SK-N-SH treated with all-trans-retinoic acid at 6 μM for 48 hours (cell line): Measurements from ENCODE around the gene RECK.

Experiments used
- ATAC-seq: fragments of 200-7000 bp; cut with Tn5 transposase; 3 replicates; pipeline ENCODE4 v1.9.1; 2020; ENCODE audit warnings: mild to moderate bottlenecking, moderate library complexity
- ARNTL ChIP-seq: fragments of 450-650 bp; formaldehyde crosslinking; IDR thresholded peaks from 2 replicates; pipeline ENCODE4 v1.5.0; 2020; ENCODE audit warnings: low read depth, mild to moderate bottlenecking, moderate library complexity, borderline replicate concordance
- BACH2 ChIP-seq: fragments of 250-450 bp; sonication (Bioruptor Pico); IDR thresholded peaks from 2 replicates; pipeline ENCODE4 v1.9.0; 2021; ENCODE audit warnings: mild to moderate bottlenecking, borderline replicate concordance
- CSDC2 ChIP-seq: fragments of 250-450 bp; sonication (Bioruptor Pico); IDR thresholded peaks from 2 replicates; pipeline ENCODE4 v1.5.0; 2020; ENCODE audit warnings: mild to moderate bottlenecking, moderate library complexity
- ESRRG ChIP-seq: fragments of 250-450 bp; sonication (Bioruptor Pico); IDR thresholded peaks from 2 replicates; pipeline ENCODE4 v1.6.1; 2021; ENCODE audit warnings: mild to moderate bottlenecking
- GLIS3 ChIP-seq: fragments of 250-450 bp; sonication (Bioruptor Pico); IDR thresholded peaks from 2 replicates; pipeline ENCODE4 v1.5.0; 2020; ENCODE audit warnings: mild to moderate bottlenecking, moderate library complexity
- ISL1 ChIP-seq: fragments of 250-450 bp; sonication (Bioruptor Pico); IDR thresholded peaks from 2 replicates; pipeline ENCODE4 v2.1.2; 2022; ENCODE audit warnings: mild to moderate bottlenecking, moderate library complexity
- OSR1 ChIP-seq: fragments of 250-450 bp; sonication (Bioruptor Pico); IDR thresholded peaks from 2 replicates; pipeline ENCODE4 v1.8.0; 2022; ENCODE audit warnings: moderate library complexity, mild to moderate bottlenecking, inconsistent platforms
- PPARA ChIP-seq: fragments of 250-450 bp; sonication (Bioruptor Pico); IDR thresholded peaks from 2 replicates; pipeline ENCODE4 v1.5.0; 2020; ENCODE audit warnings: mild to moderate bottlenecking, borderline replicate concordance
- RARB ChIP-seq: fragments of 250-450 bp; sonication (Bioruptor Pico); IDR thresholded peaks from 2 replicates; pipeline ENCODE4 v1.8.0; 2021; ENCODE audit warnings: mild to moderate bottlenecking, moderate library complexity
- SNAI2 ChIP-seq: fragments of 250-450 bp; sonication (Bioruptor Pico); IDR thresholded peaks from 2 replicates; pipeline ENCODE4 v1.5.0; 2020; ENCODE audit warnings: mild to moderate bottlenecking, moderate library complexity
- TCF4 ChIP-seq: fragments of 250-450 bp; sonication (Bioruptor Pico); IDR thresholded peaks from 2 replicates; pipeline ENCODE4 v1.8.0; 2021; ENCODE audit warnings: mild to moderate bottlenecking, moderate library complexity, borderline replicate concordance
- TOX ChIP-seq: fragments of 250-450 bp; sonication (Bioruptor Pico); IDR thresholded peaks from 2 replicates; pipeline ENCODE4 v1.8.0; 2021; ENCODE audit warnings: mild to moderate bottlenecking, moderate library complexity, borderline replicate concordance
- ZC3H10 ChIP-seq: fragments of 250-450 bp; sonication (Bioruptor Pico); IDR thresholded peaks from 2 replicates; pipeline ENCODE4 v1.5.1; 2021; ENCODE audit warnings: mild to moderate bottlenecking, moderate library complexity
- ZFP3 ChIP-seq: fragments of 250-450 bp; sonication (Bioruptor Pico); IDR thresholded peaks from 2 replicates; pipeline ENCODE4 v1.5.0; 2020; ENCODE audit warnings: mild to moderate bottlenecking, moderate library complexity
- ZFP30 ChIP-seq: fragments of 450-650 bp; formaldehyde crosslinking; IDR thresholded peaks from 2 replicates; pipeline ENCODE4 v1.5.0; 2022; ENCODE audit warnings: mild to moderate bottlenecking, moderate library complexity
- ZNF565 ChIP-seq: fragments of 450-650 bp; formaldehyde crosslinking; conservative IDR thresholded peaks from 2 replicates; pipeline ENCODE4 v1.5.0; 2020; ENCODE audit warnings: low read depth, mild to moderate bottlenecking, moderate library complexity
- ZNF70 ChIP-seq: fragments of 450-650 bp; formaldehyde crosslinking; IDR thresholded peaks from 2 replicates; pipeline ENCODE4 v1.5.0; 2020; ENCODE audit warnings: mild to moderate bottlenecking, moderate library complexity
- ZNF8 ChIP-seq: fragments of 450-650 bp; formaldehyde crosslinking; IDR thresholded peaks from 2 replicates; pipeline ENCODE4 v1.5.0; 2020; ENCODE audit warnings: mild to moderate bottlenecking, moderate library complexity
- TF ChIP-seq, protein P1 (sequence below): fragments of 250-450 bp; sonication (Bioruptor Pico); IDR thresholded peaks from 2 replicates; pipeline ENCODE4 v1.5.1; 2021; ENCODE audit warnings: mild to moderate bottlenecking, moderate library complexity
- TF ChIP-seq, protein P2 (sequence below): fragments of 250-450 bp; sonication (Bioruptor Pico); IDR thresholded peaks from 2 replicates; pipeline ENCODE4 v1.5.0; 2020; ENCODE audit warnings: mild to moderate bottlenecking, moderate library complexity
- TF ChIP-seq, protein P3 (sequence below): fragments of 250-450 bp; sonication (Bioruptor Pico); IDR thresholded peaks from 2 replicates; pipeline ENCODE4 v1.5.1; 2020; ENCODE audit warnings: low read depth, mild to moderate bottlenecking, moderate library complexity
- TF ChIP-seq, protein P4 (sequence below): fragments of 250-450 bp; sonication (Bioruptor Pico); IDR thresholded peaks from 2 replicates; pipeline ENCODE4 v1.8.0; 2021; ENCODE audit warnings: low read depth, mild to moderate bottlenecking, moderate library complexity, borderline replicate concordance

The RECK gene

DNA sequence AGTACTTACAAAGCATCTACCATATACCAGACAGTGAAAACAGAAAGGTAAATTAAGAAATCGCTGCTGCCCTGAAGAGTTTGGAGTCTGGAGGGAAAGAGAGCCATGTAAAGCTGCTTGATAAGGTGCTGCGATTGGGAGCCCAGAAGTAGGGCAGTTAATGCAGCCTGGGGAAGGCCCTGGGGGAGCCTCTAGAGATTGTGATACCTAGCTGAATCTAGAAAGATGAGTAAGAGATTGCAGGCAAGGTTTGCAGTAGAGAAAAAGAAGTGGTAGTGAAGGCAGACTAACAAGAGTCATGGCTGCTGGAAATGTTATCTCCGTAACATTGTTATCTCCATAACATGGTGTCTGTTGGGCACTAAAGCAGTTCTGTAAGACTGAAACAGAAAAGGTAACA, 75.8 kb downstream of the RECK start:
- TF ChIP-seq, protein P1, sequence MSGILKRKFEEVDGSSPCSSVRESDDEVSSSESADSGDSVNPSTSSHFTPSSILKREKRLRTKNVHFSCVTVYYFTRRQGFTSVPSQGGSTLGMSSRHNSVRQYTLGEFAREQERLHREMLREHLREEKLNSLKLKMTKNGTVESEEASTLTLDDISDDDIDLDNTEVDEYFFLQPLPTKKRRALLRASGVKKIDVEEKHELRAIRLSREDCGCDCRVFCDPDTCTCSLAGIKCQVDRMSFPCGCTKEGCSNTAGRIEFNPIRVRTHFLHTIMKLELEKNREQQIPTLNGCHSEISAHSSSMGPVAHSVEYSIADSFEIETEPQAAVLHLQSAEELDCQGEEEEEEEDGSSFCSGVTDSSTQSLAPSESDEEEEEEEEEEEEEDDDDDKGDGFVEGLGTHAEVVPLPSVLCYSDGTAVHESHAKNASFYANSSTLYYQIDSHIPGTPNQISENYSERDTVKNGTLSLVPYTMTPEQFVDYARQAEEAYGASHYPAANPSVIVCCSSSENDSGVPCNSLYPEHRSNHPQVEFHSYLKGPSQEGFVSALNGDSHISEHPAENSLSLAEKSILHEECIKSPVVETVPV (CRISPR knock-in tag) = no peak
- TF ChIP-seq SNAI2 (CRISPR knock-in tag) (no peak), ZC3H10 (CRISPR knock-in tag) (no peak), TCF4 (no peak), TOX (CRISPR knock-in tag) (no peak), ZNF565 (CRISPR knock-in tag) (no peak), RARB (CRISPR knock-in tag) (no peak), OSR1 (CRISPR knock-in tag) (no peak), GLIS3 (no peak), ZNF8 (CRISPR knock-in tag) (no peak), ESRRG (CRISPR knock-in tag) (no peak), PPARA (CRISPR knock-in tag) (no peak), ZNF70 (CRISPR knock-in tag) (no peak), CSDC2 (no peak)
- TF ChIP-seq, protein P2, sequence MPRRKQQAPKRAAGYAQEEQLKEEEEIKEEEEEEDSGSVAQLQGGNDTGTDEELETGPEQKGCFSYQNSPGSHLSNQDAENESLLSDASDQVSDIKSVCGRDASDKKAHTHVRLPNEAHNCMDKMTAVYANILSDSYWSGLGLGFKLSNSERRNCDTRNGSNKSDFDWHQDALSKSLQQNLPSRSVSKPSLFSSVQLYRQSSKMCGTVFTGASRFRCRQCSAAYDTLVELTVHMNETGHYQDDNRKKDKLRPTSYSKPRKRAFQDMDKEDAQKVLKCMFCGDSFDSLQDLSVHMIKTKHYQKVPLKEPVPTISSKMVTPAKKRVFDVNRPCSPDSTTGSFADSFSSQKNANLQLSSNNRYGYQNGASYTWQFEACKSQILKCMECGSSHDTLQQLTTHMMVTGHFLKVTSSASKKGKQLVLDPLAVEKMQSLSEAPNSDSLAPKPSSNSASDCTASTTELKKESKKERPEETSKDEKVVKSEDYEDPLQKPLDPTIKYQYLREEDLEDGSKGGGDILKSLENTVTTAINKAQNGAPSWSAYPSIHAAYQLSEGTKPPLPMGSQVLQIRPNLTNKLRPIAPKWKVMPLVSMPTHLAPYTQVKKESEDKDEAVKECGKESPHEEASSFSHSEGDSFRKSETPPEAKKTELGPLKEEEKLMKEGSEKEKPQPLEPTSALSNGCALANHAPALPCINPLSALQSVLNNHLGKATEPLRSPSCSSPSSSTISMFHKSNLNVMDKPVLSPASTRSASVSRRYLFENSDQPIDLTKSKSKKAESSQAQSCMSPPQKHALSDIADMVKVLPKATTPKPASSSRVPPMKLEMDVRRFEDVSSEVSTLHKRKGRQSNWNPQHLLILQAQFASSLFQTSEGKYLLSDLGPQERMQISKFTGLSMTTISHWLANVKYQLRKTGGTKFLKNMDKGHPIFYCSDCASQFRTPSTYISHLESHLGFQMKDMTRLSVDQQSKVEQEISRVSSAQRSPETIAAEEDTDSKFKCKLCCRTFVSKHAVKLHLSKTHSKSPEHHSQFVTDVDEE (CRISPR knock-in tag) = no peak
- TF ChIP-seq, protein P3, sequence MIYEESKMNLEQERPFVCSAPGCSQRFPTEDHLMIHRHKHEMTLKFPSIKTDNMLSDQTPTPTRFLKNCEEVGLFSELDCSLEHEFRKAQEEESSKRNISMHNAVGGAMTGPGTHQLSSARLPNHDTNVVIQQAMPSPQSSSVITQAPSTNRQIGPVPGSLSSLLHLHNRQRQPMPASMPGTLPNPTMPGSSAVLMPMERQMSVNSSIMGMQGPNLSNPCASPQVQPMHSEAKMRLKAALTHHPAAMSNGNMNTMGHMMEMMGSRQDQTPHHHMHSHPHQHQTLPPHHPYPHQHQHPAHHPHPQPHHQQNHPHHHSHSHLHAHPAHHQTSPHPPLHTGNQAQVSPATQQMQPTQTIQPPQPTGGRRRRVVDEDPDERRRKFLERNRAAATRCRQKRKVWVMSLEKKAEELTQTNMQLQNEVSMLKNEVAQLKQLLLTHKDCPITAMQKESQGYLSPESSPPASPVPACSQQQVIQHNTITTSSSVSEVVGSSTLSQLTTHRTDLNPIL (CRISPR knock-in tag) = no peak
- no peak for ATAC-seq

DNA sequence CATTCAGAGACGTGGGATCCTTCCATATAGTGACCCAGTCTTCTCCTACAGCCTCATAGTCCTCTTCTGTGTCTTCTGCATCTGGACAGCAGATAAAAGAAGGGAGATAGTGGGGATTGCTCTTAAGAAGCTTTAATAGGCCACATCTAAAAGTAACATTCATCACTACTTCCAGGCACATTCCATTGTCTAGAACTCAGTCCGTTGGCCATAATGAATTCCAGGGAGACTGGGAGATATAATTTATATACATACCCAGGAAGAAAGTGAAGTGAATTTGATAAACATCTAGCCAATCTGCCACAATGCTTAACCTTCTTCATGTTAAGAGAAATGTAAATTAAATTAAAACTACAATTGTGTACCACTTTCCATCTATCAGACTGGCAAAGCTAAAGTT, 77.3 kb downstream of the RECK start:
- peak; percentile 88 for ATAC-seq
- TF ChIP-seq ZNF70 (CRISPR knock-in tag) (no peak), ARNTL (CRISPR knock-in tag) (no peak), ZFP3 (peak; percentile 50; the same call in 1 of the 2 replicates), ESRRG (CRISPR knock-in tag) (0 out of 2 replicates have a peak, but pooled peaks have one; percentile 51), ISL1 (CRISPR knock-in tag) (peak; percentile 97), BACH2 (no peak), TOX (CRISPR knock-in tag) (no peak), SNAI2 (CRISPR knock-in tag) (peak; percentile 63; the same call in 1 of the 2 replicates), GLIS3 (peak; percentile 76; the same call in 1 of the 2 replicates), ZFP30 (CRISPR knock-in tag) (no peak), RARB (CRISPR knock-in tag) (no peak)
- TF ChIP-seq, protein P3 (CRISPR knock-in tag) = 0 out of 2 replicates have a peak, but pooled peaks have one; percentile 16
- TF ChIP-seq, protein P4, sequence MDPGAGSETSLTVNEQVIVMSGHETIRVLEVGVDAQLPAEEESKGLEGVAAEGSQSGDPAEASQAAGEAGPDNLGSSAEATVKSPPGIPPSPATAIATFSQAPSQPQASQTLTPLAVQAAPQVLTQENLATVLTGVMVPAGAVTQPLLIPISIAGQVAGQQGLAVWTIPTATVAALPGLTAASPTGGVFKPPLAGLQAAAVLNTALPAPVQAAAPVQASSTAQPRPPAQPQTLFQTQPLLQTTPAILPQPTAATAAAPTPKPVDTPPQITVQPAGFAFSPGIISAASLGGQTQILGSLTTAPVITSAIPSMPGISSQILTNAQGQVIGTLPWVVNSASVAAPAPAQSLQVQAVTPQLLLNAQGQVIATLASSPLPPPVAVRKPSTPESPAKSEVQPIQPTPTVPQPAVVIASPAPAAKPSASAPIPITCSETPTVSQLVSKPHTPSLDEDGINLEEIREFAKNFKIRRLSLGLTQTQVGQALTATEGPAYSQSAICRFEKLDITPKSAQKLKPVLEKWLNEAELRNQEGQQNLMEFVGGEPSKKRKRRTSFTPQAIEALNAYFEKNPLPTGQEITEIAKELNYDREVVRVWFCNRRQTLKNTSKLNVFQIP (CRISPR knock-in tag) = no peak
- TF ChIP-seq, protein P2 (CRISPR knock-in tag) = 0 out of 2 replicates have a peak, but pooled peaks have one; percentile 37
- TF ChIP-seq, protein P1 (CRISPR knock-in tag) = peak; percentile 61; the same call in 1 of the 2 replicates
